Upper lobe of left lung (tissue), 6 donors: Measurements from ENCODE around the gene ENGASE. TPM values are rescaled to one million over a fixed set of nuclear protein-coding genes. Genes with fewer than 3 reads are reported as not detected.
A peak's percentile ranks its signal among the peaks of the same experiment; 100 is the strongest.

Experiments used
- ATAC-seq, 2 donors: fragments of 200-7000 bp; cut with Tn5 transposase; one replicate each; pipeline ENCODE4 v1.9.1; 2022; ENCODE audit warnings: mild to moderate bottlenecking in 2 of 2, moderate library complexity in 2 of 2; ENCODE audit not compliant: low FRiP score in 2 of 2
- DNase-seq, 2 donors: peaks; one replicate each; pipeline ENCODE4 v3.0.0-alpha.2; 2019 to 2020
- H3K27ac ChIP-seq, 4 donors: fragments of 200-600 bp; sonication (generic); one replicate each; pipeline ENCODE4 v1.5.1; 2016 to 2019
- H3K27me3 ChIP-seq, 4 donors: fragments of 200-600 bp; sonication (generic); one replicate each; pipeline ENCODE4 v1.5.1; 2017 to 2019
- H3K36me3 ChIP-seq, 4 donors: fragments of 200-600 bp; sonication (generic); one replicate each; pipeline ENCODE4 v1.5.1; 2016 to 2019
- H3K4me1 ChIP-seq, 4 donors: fragments of 200-600 bp; sonication (generic); one replicate each; pipeline ENCODE4 v1.5.1; 2018 to 2019
- H3K4me3 ChIP-seq, 4 donors: fragments of 200-600 bp; sonication (generic); one replicate each; pipeline ENCODE4 v1.5.1; 2017 to 2019; ENCODE audit warnings: mild to moderate bottlenecking in 2 of 4, moderate library complexity in 1 of 4
- H3K9me3 ChIP-seq, 4 donors: fragments of 200-600 bp; sonication (generic); one replicate each; pipeline ENCODE4 v1.5.1; 2018 to 2019
- EP300 ChIP-seq, 4 donors: sonication (generic); formaldehyde crosslinking; IDR thresholded peaks; one replicate each; pipeline ENCODE4 v1.5.1; 2017; ENCODE audit warnings: antibody characterized with exemption in 4 of 4, control low read depth in 2 of 4
- POLR2A ChIP-seq, 4 donors: fragments of 450-650 bp; IDR thresholded peaks; one replicate each; pipeline ENCODE4 v1.5.1; 2016 to 2017; ENCODE audit warnings: antibody characterized with exemption in 4 of 4, mild to moderate bottlenecking in 2 of 4
- POLR2AphosphoS5 ChIP-seq, 2 donors: sonication (generic); formaldehyde crosslinking; IDR thresholded peaks; one replicate each; pipeline ENCODE4 v1.5.1; 2017; ENCODE audit warnings: antibody characterized with exemption in 2 of 2
- WGBS, 2 donors: methylation state at CpG; one replicate each; pipeline ENCODE4 v1.1.5; 2017 to 2018; 5-methylcytosine and 5-hydroxymethylcytosine counted together
- total RNA-seq, 6 donors: library from RNA; depleted of rRNA in 4 of 6; stranded (reverse); fragments of >200 nt in 4 of 6; gene quantifications; one replicate each; pipeline versions ENCODE4 v1.1.0 to v1.2.1, GENCODE V29; 2016 to 2021
- TF ChIP-seq, protein P1 (sequence below), 6 experiments: fragments of 450-650 bp in 4 of 6; fragments of 200-600 bp in 2 of 6; sonication (generic) in 2 of 6; IDR thresholded peaks; one replicate each; pipeline ENCODE4 v1.5.1; 2016 to 2019; ENCODE audit warnings: antibody characterized with exemption in 6 of 6
- donor health status: DM: no; HTN: no; CAD: no; lungs with moderate emphysema.
- donor health status: DM: no; HTN: yes; CAD: no; lungs with severe emphysema.

ENGASE gene
- total RNA-seq, 6 donors from 2014 or later, result 17.2 to 320 (median 55.9) TPM

DNA sequence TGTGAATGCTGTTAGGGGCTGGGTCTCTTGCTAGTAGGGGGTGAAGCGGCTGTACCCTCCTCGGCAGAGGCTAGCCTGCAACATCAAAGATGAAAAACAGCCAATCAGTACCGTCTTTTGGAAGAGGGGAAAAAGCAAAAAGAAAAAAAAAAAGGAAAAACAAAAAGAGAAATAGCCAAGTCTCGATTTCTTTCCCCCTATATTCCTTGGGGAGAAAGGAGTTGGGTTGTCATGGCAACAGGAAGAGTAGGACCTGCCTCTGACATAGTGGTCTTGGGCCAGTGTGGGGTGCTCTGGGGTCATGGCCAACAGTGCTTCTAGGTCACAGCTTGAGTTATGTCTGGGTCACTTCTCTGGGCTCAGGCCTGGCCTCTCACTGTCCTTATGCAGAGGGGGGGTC lies 17.9 kb downstream of the ENGASE start:
- ATAC-seq, result no peak
- 64% methylated on average over 4 of the region's 4 CpGs for WGBS, 2 donors
- Histone ChIP-seq H3K36me3 (no peaks in the 10 kb centered on the region), H3K27me3 (peaks cover 0 to 25% (median 9%) of the 10 kb centered on the region in 4 donors), H3K27ac (no peak overlapping the region), H3K4me1 (peaks cover 0 to 11% (median 0%) of the 10 kb centered on the region in 4 donors), H3K4me3 (no peak overlapping the region), H3K9me3 (no peaks in the 10 kb centered on the region)
- DNase-seq, result no peak
- TF ChIP-seq EP300 (IDR thresholded peaks at IDR 0.05) (no peak), POLR2A (IDR thresholded peaks at IDR 0.05) (no peak), POLR2AphosphoS5 (IDR thresholded peaks at IDR 0.05) (no peak)
- TF ChIP-seq, protein P1, sequence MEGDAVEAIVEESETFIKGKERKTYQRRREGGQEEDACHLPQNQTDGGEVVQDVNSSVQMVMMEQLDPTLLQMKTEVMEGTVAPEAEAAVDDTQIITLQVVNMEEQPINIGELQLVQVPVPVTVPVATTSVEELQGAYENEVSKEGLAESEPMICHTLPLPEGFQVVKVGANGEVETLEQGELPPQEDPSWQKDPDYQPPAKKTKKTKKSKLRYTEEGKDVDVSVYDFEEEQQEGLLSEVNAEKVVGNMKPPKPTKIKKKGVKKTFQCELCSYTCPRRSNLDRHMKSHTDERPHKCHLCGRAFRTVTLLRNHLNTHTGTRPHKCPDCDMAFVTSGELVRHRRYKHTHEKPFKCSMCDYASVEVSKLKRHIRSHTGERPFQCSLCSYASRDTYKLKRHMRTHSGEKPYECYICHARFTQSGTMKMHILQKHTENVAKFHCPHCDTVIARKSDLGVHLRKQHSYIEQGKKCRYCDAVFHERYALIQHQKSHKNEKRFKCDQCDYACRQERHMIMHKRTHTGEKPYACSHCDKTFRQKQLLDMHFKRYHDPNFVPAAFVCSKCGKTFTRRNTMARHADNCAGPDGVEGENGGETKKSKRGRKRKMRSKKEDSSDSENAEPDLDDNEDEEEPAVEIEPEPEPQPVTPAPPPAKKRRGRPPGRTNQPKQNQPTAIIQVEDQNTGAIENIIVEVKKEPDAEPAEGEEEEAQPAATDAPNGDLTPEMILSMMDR (IDR thresholded peaks at IDR 0.05), result no peak

- Histone ChIP-seq H3K27me3 (peaks cover 0 to 28% (median 13%) of the 10 kb centered on the region in 4 donors), H3K9me3 (no peaks in the 10 kb centered on the region), H3K36me3 (no peaks in the 10 kb centered on the region), H3K4me1 (peaks cover 0 to 12% (median 0%) of the 10 kb centered on the region in 4 donors), H3K4me3 (no peak overlapping the region), H3K27ac (no peak overlapping the region)
- peak in 1 of 2 donors; percentile 45 for DNase-seq
- TF ChIP-seq, protein P1 (IDR thresholded peaks at IDR 0.05), result no peak
- TF ChIP-seq EP300 (IDR thresholded peaks at IDR 0.05), result no peak
- TF ChIP-seq POLR2AphosphoS5 (IDR thresholded peaks at IDR 0.05), result no peak
- no peak for TF ChIP-seq POLR2A (IDR thresholded peaks at IDR 0.05)
- WGBS, 2 donors, result 62% methylated on average over 8 of the region's 8 CpGs
- ATAC-seq, result no peak
These were observed 18.6 kb downstream of the ENGASE start for GRCh38 chr17:79093270-79093669.

DNA sequence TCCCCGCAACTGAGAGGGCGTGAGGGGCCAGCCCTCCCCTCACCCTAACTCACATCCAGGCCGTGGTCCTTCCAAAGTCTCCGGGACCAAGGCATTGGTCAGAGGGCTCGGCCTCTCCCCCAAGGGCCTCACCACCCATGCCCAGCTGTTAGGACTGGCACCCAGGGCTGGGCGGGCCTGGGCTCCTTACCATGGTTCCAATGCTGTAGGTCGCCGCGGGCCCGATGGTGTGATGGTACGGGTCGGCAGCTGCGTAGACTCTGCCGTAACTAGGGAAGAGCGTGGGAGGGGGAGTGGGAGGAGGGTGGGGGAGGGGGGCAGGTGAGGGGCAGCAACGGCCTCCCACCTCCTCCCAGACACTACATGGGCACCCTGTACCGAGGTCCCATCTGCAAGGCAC lies 19.6 kb downstream of the ENGASE start:
- TF ChIP-seq POLR2A (IDR thresholded peaks at IDR 0.05) (no peak), EP300 (IDR thresholded peaks at IDR 0.05) (no peak), POLR2AphosphoS5 (IDR thresholded peaks at IDR 0.05) (no peak)
- TF ChIP-seq, protein P1 (IDR thresholded peaks at IDR 0.05), result no peak
- peaks cover 0 to 28% (median 13%) of the 10 kb centered on the region in 4 donors for H3K27me3 ChIP-seq

DNA sequence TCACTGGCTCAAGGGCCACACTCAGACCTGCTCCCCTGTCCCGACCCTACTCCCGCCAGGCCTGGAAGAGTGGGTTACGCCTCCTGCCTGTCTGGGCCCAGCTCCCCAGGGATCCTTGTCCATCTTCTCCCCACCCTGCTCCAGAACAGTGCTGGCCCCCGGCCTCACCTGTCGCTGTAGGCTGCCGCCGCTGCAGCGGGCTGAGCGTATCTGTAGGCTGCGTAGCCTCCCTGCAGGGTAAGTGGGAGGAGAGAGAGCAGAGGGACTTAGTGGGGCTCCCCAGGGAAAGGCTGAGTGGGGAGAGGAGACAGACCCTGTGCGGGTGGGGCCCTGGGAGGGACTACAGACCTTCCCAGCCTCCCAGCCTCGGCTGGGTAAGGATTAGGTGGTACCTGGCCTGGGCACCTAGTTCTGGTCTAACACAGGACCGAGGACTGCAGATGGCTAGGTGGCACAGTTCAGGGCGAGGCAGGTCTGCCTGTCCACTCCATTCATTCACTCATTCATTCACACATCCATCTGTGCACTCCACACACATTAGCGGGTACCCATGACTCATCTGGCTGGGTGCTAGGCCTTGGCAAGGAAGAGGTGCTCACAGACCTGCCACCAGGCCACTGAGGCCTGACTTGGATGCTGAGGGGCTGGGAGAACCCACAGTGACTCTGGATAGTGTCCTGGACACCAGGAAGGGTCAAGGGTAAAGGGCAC lies 20.9 kb downstream of the ENGASE start:
- 92% methylated on average over 5 to 15 of the region's 15 CpGs for WGBS, 2 donors
- H3K27ac ChIP-seq, result no peak overlapping the region
- H3K27me3 ChIP-seq, result peaks cover 0 to 28% (median 13%) of the 10 kb centered on the region in 4 donors
- no peaks in the 10 kb centered on the region for H3K9me3 ChIP-seq
- DNase-seq (peak in 1 of 2 donors; percentile 49), ATAC-seq (no peak)
- no peaks in the 10 kb centered on the region for H3K36me3 ChIP-seq
- peaks cover 0 to 9% (median 0%) of the 10 kb centered on the region in 4 donors for H3K4me1 ChIP-seq
- TF ChIP-seq EP300 (IDR thresholded peaks at IDR 0.05) (no peak), POLR2A (IDR thresholded peaks at IDR 0.05) (no peak), POLR2AphosphoS5 (IDR thresholded peaks at IDR 0.05) (no peak)
- TF ChIP-seq, protein P1 (IDR thresholded peaks at IDR 0.05), result no peak
- no peak overlapping the region for H3K4me3 ChIP-seq

More for the DNA sequence above, 19.6 kb downstream of the ENGASE start:
- Histone ChIP-seq H3K36me3 (no peaks in the 10 kb centered on the region), H3K4me1 (peaks cover 0 to 12% (median 0%) of the 10 kb centered on the region in 4 donors), H3K27ac (no peak overlapping the region), H3K9me3 (no peaks in the 10 kb centered on the region), H3K4me3 (no peak overlapping the region)
- no peak for ATAC-seq
- DNase-seq, result peak in 1 of 2 donors; percentile 74
- 80 to 87% methylated on average over 8 to 17 of the region's 17 CpGs for WGBS, 2 donors
